Stimulated activated memory B cell treated with anti-CD40 and anti-IgM and Interleukin-4, amounts not matched to agents 10 μg/mL and 1 μg/mL and 100 μg/mL, for 72 hours (primary cell): ENCODE measurements around the gene ITPR2.

ENCODE experiments used
- ATAC-seq: fragments of 150-1000 bp; cut with Tn5 transposase; 2 replicates; pipeline ENCODE4 v1.10.0; 2021
- H3K27ac Mint-ChIP-seq: one replicate; pipeline ENCODE4 v1.8.0; 2022; ENCODE audit warnings: mild to moderate bottlenecking, mixed read lengths
- H3K27me3 Mint-ChIP-seq: one replicate; pipeline ENCODE4 v1.8.0; 2022; ENCODE audit warnings: mixed read lengths
- H3K36me3 Mint-ChIP-seq: one replicate; pipeline ENCODE4 v1.8.0; 2022; ENCODE audit warnings: mixed read lengths
- H3K4me1 Mint-ChIP-seq: one replicate; pipeline ENCODE4 v1.8.0; 2022; ENCODE audit warnings: mixed read lengths
- H3K4me3 Mint-ChIP-seq: one replicate; pipeline ENCODE4 v1.8.0; 2022; ENCODE audit warnings: mild to moderate bottlenecking, moderate library complexity, mixed read lengths
- H3K9me3 Mint-ChIP-seq: one replicate; pipeline ENCODE4 v1.8.0; 2022; ENCODE audit warnings: mixed read lengths

ITPR2 gene

GRCh38 chr12:26705851-26706250, 127.1 kb downstream of the ITPR2 start:
- ATAC-seq: no peak
- Mint-ChIP-seq H3K9me3 (peaks cover 3% of the 10 kb centered on the region), H3K4me1 (peaks cover under 1% of the 10 kb centered on the region), H3K27me3 (no peaks in the 10 kb centered on the region), H3K27ac (no peak overlapping the region), H3K4me3 (no peak overlapping the region), H3K36me3 (peaks cover 20% of the 10 kb centered on the region)

- H3K4me1 Mint-ChIP-seq: peaks cover 7% of the 10 kb centered on the region
- H3K4me3 Mint-ChIP-seq: no peak overlapping the region
- peak; percentile 12 for ATAC-seq
- H3K27ac Mint-ChIP-seq: no peak overlapping the region
- H3K9me3 Mint-ChIP-seq: peaks cover 3% of the 10 kb centered on the region
- H3K36me3 Mint-ChIP-seq: peaks cover 24% of the 10 kb centered on the region
- H3K27me3 Mint-ChIP-seq: no peaks in the 10 kb centered on the region
Measured at GRCh38 chr12:26704684-26705460, 128.1 kb downstream of the ITPR2 start.

DNA sequence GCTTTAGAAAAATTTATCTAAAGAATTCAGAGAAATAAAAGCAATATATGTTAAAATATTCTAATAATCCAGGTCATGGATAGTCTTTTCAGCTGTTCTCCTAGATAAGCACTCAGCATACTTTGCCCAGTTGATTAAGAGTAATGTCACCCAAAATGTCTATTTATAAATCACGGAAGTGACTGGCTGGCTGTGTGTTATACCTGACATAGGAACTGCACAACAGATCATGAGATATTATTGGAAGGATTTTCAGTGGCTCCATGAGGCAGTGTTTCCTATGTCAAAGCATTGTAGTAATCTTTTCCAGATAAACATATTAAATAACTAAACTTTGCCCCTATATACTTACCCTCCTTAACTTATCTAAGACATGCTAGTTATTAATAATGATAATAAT, 128.8 kb downstream of the ITPR2 start:
- ATAC-seq: no peak
- peaks cover 25% of the 10 kb centered on the region for H3K36me3 Mint-ChIP-seq
- H3K27me3 Mint-ChIP-seq: no peaks in the 10 kb centered on the region
- peaks cover 7% of the 10 kb centered on the region for H3K4me1 Mint-ChIP-seq
- no peak overlapping the region for H3K27ac Mint-ChIP-seq
- H3K9me3 Mint-ChIP-seq: peaks cover 3% of the 10 kb centered on the region
- no peak overlapping the region for H3K4me3 Mint-ChIP-seq

- no peak overlapping the region for H3K27ac Mint-ChIP-seq
- no peaks in the 10 kb centered on the region for H3K27me3 Mint-ChIP-seq
- peaks cover 7% of the 10 kb centered on the region for H3K4me1 Mint-ChIP-seq
- H3K9me3 Mint-ChIP-seq: peaks cover 4% of the 10 kb centered on the region
- no peak overlapping the region for H3K4me3 Mint-ChIP-seq
- no peak for ATAC-seq
- H3K36me3 Mint-ChIP-seq: peaks cover 25% of the 10 kb centered on the region
Measured at GRCh38 chr12:26702741-26703140, 130.3 kb downstream of the ITPR2 start.

- no peaks in the 10 kb centered on the region for H3K27me3 Mint-ChIP-seq
- no peak overlapping the region for H3K4me3 Mint-ChIP-seq
- no peak overlapping the region for H3K27ac Mint-ChIP-seq
- H3K9me3 Mint-ChIP-seq: peaks cover 4% of the 10 kb centered on the region
- H3K36me3 Mint-ChIP-seq: peaks cover 31% of the 10 kb centered on the region
- ATAC-seq: no peak
- H3K4me1 Mint-ChIP-seq: peaks cover 7% of the 10 kb centered on the region
Measured at GRCh38 chr12:26701604-26702215, 131.3 kb downstream of the ITPR2 start.

DNA sequence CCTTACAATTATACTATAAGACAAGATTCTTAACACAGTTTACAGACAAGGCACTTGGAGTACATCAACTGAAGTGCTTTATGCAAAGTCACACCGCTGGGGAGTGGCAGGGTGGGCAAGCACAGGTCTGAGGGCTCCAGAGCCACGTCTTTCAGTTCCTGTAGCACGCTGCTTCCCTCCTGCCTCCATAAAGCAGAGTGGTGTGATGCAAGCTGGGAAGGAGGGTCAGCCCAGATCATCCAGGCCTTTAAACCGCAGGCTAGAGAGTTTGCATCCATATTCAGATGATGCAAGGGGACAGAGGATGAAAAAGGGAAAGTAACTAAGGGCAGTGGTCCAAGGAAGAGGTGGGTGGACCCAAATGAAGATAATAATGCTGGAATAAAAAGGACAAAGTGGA, 132.6 kb downstream of the ITPR2 start:
- no peak for ATAC-seq
- Mint-ChIP-seq H3K9me3 (peaks cover 4% of the 10 kb centered on the region), H3K4me1 (peaks cover 7% of the 10 kb centered on the region), H3K27me3 (no peaks in the 10 kb centered on the region), H3K36me3 (peaks cover 44% of the 10 kb centered on the region), H3K4me3 (no peak overlapping the region), H3K27ac (no peak overlapping the region)

- Mint-ChIP-seq H3K27ac (no peak overlapping the region), H3K27me3 (no peaks in the 10 kb centered on the region), H3K4me1 (peaks cover 7% of the 10 kb centered on the region), H3K36me3 (peaks cover 53% of the 10 kb centered on the region), H3K9me3 (peaks cover 4% of the 10 kb centered on the region), H3K4me3 (no peak overlapping the region)
- no peak for ATAC-seq
Measured at GRCh38 chr12:26699237-26699636, 133.8 kb downstream of the ITPR2 start.

- H3K4me1 Mint-ChIP-seq: peaks cover 7% of the 10 kb centered on the region
- ATAC-seq: no peak
- H3K27me3 Mint-ChIP-seq: no peaks in the 10 kb centered on the region
- peaks cover 58% of the 10 kb centered on the region for H3K36me3 Mint-ChIP-seq
- H3K27ac Mint-ChIP-seq: no peak overlapping the region
- H3K9me3 Mint-ChIP-seq: peaks cover 4% of the 10 kb centered on the region
- no peak overlapping the region for H3K4me3 Mint-ChIP-seq
Measured at GRCh38 chr12:26698186-26698585, 134.8 kb downstream of the ITPR2 start.

DNA sequence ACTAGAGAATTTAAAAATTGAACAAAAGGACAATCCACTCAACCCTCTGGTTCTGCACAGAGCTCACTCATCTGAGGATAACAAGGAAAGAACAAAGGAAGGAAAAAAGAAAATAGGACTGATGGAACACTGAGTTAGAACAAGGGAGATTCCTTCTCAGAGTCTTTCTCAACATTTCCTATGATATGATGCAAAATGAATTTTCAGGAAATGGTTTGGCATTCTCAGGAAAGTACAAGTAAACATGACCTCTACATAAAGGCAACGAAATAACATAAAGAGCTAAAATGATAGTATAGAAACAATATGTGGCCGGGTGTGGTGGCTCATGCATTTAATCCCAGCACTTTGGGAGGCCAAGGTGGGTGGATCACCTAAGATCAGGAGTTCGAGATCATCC, 135.8 kb downstream of the ITPR2 start:
- no peak overlapping the region for H3K27ac Mint-ChIP-seq
- no peak overlapping the region for H3K4me3 Mint-ChIP-seq
- H3K4me1 Mint-ChIP-seq: peaks cover 7% of the 10 kb centered on the region
- H3K9me3 Mint-ChIP-seq: peaks cover 4% of the 10 kb centered on the region
- no peaks in the 10 kb centered on the region for H3K27me3 Mint-ChIP-seq
- ATAC-seq: no peak
- H3K36me3 Mint-ChIP-seq: peaks cover 64% of the 10 kb centered on the region

- H3K36me3 Mint-ChIP-seq: peaks cover 69% of the 10 kb centered on the region
- H3K27ac Mint-ChIP-seq: no peak overlapping the region
Measured at GRCh38 chr12:26696613-26697092, 136.3 kb downstream of the ITPR2 start.

GRCh38 chr12:26696048-26696612, 136.9 kb downstream of the ITPR2 start:
- H3K27ac Mint-ChIP-seq: no peak overlapping the region
- no peak overlapping the region for H3K4me3 Mint-ChIP-seq
- peaks cover 75% of the 10 kb centered on the region for H3K36me3 Mint-ChIP-seq
- H3K9me3 Mint-ChIP-seq: peaks cover 4% of the 10 kb centered on the region
- ATAC-seq: no peak
- H3K27me3 Mint-ChIP-seq: no peaks in the 10 kb centered on the region
- H3K4me1 Mint-ChIP-seq: peaks cover 7% of the 10 kb centered on the region

More at GRCh38 chr12:26696613-26697092, 136.3 kb downstream of the ITPR2 start:
- no peak for ATAC-seq
- peaks cover 7% of the 10 kb centered on the region for H3K4me1 Mint-ChIP-seq
- peaks cover 4% of the 10 kb centered on the region for H3K9me3 Mint-ChIP-seq
- no peaks in the 10 kb centered on the region for H3K27me3 Mint-ChIP-seq
- no peak overlapping the region for H3K4me3 Mint-ChIP-seq

DNA sequence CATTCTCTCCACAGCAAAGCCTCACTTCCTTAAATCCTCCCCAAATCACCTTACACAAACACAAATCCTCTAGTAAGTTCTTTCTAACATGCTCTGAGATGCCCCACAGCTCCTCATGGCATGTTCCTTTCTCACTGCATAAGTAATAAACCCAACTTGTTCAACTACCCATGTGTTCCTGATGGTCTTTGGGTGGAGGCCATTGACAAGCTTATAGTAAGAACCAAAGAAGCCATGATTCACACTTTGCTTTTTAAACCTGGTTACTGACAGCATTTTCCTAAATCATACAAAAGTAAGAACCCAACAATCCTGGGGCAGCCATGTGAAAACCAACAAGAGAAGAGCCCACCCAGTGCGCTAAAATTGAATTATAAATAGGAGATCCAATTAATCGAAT, 138.6 kb downstream of the ITPR2 start:
- peaks cover under 1% of the 10 kb centered on the region for H3K4me1 Mint-ChIP-seq
- peaks cover 71% of the 10 kb centered on the region for H3K36me3 Mint-ChIP-seq
- H3K4me3 Mint-ChIP-seq: no peak overlapping the region
- ATAC-seq: no peak
- no peaks in the 10 kb centered on the region for H3K27me3 Mint-ChIP-seq
- H3K27ac Mint-ChIP-seq: no peak overlapping the region
- peaks cover 4% of the 10 kb centered on the region for H3K9me3 Mint-ChIP-seq

DNA sequence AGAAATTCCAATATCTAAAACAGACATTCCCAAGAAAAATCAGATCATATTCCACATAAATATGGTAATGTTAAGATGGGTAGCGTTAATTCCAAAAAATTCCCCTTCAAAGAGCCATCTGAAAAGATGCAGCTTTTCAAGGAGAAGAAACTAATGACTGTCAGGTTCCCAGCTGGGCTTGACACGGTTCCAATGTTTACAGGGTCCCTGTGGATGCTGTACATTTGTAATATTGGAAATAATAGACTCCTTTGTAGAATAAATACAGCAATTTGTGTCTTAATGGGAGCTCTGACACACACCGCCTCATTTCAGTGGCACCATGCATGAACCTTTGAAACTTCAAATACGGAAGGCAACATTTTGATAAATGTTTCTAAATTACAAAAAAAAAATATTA, 140.6 kb downstream of the ITPR2 start:
- Mint-ChIP-seq H3K4me3 (no peak overlapping the region), H3K27ac (no peak overlapping the region), H3K36me3 (peaks cover 70% of the 10 kb centered on the region), H3K9me3 (no peaks in the 10 kb centered on the region), H3K4me1 (peaks cover 6% of the 10 kb centered on the region), H3K27me3 (no peaks in the 10 kb centered on the region)
- ATAC-seq: no peak

GRCh38 chr12:26691234-26691970, 141.6 kb downstream of the ITPR2 start:
- Mint-ChIP-seq H3K9me3 (no peaks in the 10 kb centered on the region), H3K4me3 (no peak overlapping the region), H3K27me3 (no peaks in the 10 kb centered on the region), H3K4me1 (peaks cover 6% of the 10 kb centered on the region), H3K36me3 (peaks cover 67% of the 10 kb centered on the region), H3K27ac (no peak overlapping the region)
- ATAC-seq: no peak

DNA sequence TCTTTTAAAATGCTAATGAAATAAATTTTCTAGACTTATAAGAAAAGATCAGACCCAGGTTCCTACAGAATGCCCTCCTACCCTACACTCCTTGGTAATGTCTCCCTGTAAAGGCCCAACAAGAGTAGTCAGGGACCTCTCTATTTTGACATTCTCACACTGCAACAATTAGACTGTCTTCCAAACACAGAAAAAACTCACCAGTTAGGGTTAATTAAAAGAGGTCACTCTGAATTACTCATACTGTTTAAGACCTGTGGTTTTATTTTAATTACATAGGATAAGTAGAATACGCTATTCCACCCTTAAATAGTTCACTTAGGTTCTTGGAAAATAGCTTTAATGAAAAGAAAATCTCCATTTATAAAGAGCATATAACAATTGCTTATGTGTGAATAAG, 142.4 kb downstream of the ITPR2 start:
- H3K4me3 Mint-ChIP-seq: no peak overlapping the region
- peaks cover 6% of the 10 kb centered on the region for H3K4me1 Mint-ChIP-seq
- ATAC-seq: no peak
- H3K36me3 Mint-ChIP-seq: peaks cover 66% of the 10 kb centered on the region
- H3K27me3 Mint-ChIP-seq: no peaks in the 10 kb centered on the region
- H3K9me3 Mint-ChIP-seq: no peaks in the 10 kb centered on the region
- H3K27ac Mint-ChIP-seq: no peak overlapping the region
